HepG2 (cell line): ENCODE data around the gene NFS1. TPM values are rescaled to one million over a fixed set of nuclear protein-coding genes. Genes with fewer than 3 reads are reported as not detected.

Experiments used
- CENPT ChIP-seq: sonication (generic); formaldehyde crosslinking; IDR thresholded peaks from 2 replicates; pipeline ENCODE4 v1.8.0; 2022; ENCODE audit warnings: low read depth, mild to moderate bottlenecking, moderate library complexity, missing genetic modification reagents
- CHD4 ChIP-seq: fragments of 200-600 bp; sonication (generic); IDR thresholded peaks from 2 replicates; pipeline ENCODE4 v1.7.0; 2017; ENCODE audit warnings: mild to moderate bottlenecking, low read length, borderline replicate concordance
- EED ChIP-seq: sonication (generic); formaldehyde crosslinking; IDR thresholded peaks from 2 replicates; pipeline ENCODE4 v1.5.0; 2020; ENCODE audit warnings: mild to moderate bottlenecking, missing genetic modification reagents
- FOSL1 ChIP-seq: sonication (generic); formaldehyde crosslinking; IDR thresholded peaks from 2 replicates; pipeline ENCODE4 v1.9.0; 2021; ENCODE audit warnings: missing genetic modification reagents, borderline replicate concordance
- IRX3 ChIP-seq: sonication (generic); formaldehyde crosslinking; IDR thresholded peaks from 2 replicates; pipeline ENCODE4 v1.8.1; 2023; ENCODE audit warnings: mild to moderate bottlenecking, low read depth, missing genetic modification reagents, borderline replicate concordance
- MLLT10 ChIP-seq: sonication (generic); formaldehyde crosslinking; IDR thresholded peaks from 2 replicates; pipeline ENCODE4 v1.4.0; 2020; ENCODE audit warnings: missing genetic modification reagents
- POGZ ChIP-seq: sonication (generic); formaldehyde crosslinking; IDR thresholded peaks from 2 replicates; pipeline ENCODE4 v1.4.0; 2020; ENCODE audit warnings: mild to moderate bottlenecking, missing genetic modification reagents
- SAFB2 ChIP-seq: sonication (generic); formaldehyde crosslinking; IDR thresholded peaks from 2 replicates; pipeline ENCODE4 v1.5.1; 2020; ENCODE audit warnings: missing genetic modification reagents, low read depth, mild to moderate bottlenecking, borderline replicate concordance
- THYN1 ChIP-seq: sonication (generic); formaldehyde crosslinking; IDR thresholded peaks from 2 replicates; pipeline ENCODE4 v1.8.1; 2023; ENCODE audit warnings: low read depth, mild to moderate bottlenecking, moderate library complexity, missing genetic modification reagents, borderline replicate concordance
- ZFP36 ChIP-seq: fragments of 150-350 bp; IDR thresholded peaks from 2 replicates; pipeline ENCODE4 v1.6.1; 2018; ENCODE audit warnings: borderline replicate concordance, low read length, low read depth; ENCODE audit not compliant: partially characterized antibody
- ZKSCAN1 ChIP-seq: fragments of 150-350 bp; IDR thresholded peaks from 2 replicates; pipeline ENCODE4 v1.6.1; 2014; ENCODE audit warnings: low read length
- ZNF180 ChIP-seq: sonication (generic); formaldehyde crosslinking; IDR thresholded peaks from 2 replicates; pipeline ENCODE4 v1.4.0; 2020; ENCODE audit warnings: low read depth, missing genetic modification reagents, borderline replicate concordance
- ZNF354B ChIP-seq: sonication (generic); formaldehyde crosslinking; IDR thresholded peaks from 2 replicates; pipeline ENCODE4 v1.8.0; 2022; ENCODE audit warnings: mild to moderate bottlenecking, missing genetic modification reagents
- ZNF567 ChIP-seq: sonication (generic); formaldehyde crosslinking; IDR thresholded peaks from 2 replicates; pipeline ENCODE4 v1.8.1; 2023; ENCODE audit warnings: mild to moderate bottlenecking, missing genetic modification reagents, borderline replicate concordance
- ZNF709 ChIP-seq: sonication (generic); formaldehyde crosslinking; IDR thresholded peaks from 2 replicates; pipeline ENCODE4 v1.5.0; 2020; ENCODE audit warnings: mild to moderate bottlenecking, missing genetic modification reagents
- polyA plus RNA-seq, 8 experiments: library from polyadenylated mRNA; depleted of rRNA in 3 of 8; stranded (reverse) in 7 of 8; unstranded in 1 of 8; fragments of >200 nt; fragmentation: Illumina TruSeq in 4 of 8; extraction: Trizol in 4 of 8; gene quantifications; 2 replicates each; pipeline versions ENCODE4 v1.2.1 to v1.2.3, GENCODE V29; 2011 to 2016; ENCODE audit warnings: low read depth in 4 of 8, missing spikeins in 1 of 8, mixed read lengths in 1 of 8; ENCODE audit not compliant: insufficient read depth in 1 of 8
- total RNA-seq, 5 experiments: library from RNA; depleted of rRNA; stranded (reverse); fragments of >200 nt; fragmentation: Illumina TruSeq; extraction: Trizol; gene quantifications; 2 replicates each; pipeline ENCODE4 v1.2.3, GENCODE V29; 2016; ENCODE audit warnings: low read depth in 1 of 5
- TF ChIP-seq, protein P1 (sequence below): IDR thresholded peaks from 2 replicates; pipeline ENCODE4 v1.6.1; 2016; ENCODE audit warnings: missing genetic modification reagents, missing compliant biosample characterization
- TF ChIP-seq, protein P2 (sequence below): sonication (generic); formaldehyde crosslinking; IDR thresholded peaks from 2 replicates; pipeline ENCODE4 v1.5.0; 2020; ENCODE audit warnings: mild to moderate bottlenecking, missing genetic modification reagents
- TF ChIP-seq, protein P3 (sequence below): sonication (generic); formaldehyde crosslinking; IDR thresholded peaks from 2 replicates; pipeline ENCODE4 v1.4.0; 2020; ENCODE audit warnings: mild to moderate bottlenecking, missing genetic modification reagents
- TF ChIP-seq, protein P4 (sequence below): sonication (generic); formaldehyde crosslinking; IDR thresholded peaks from 2 replicates; pipeline ENCODE4 v1.9.0; 2021; ENCODE audit warnings: missing genetic modification reagents, borderline replicate concordance

Gene NFS1
- total and polyA plus RNA-seq, 2 of the 13 experiments (the other 11 are each of a cell fraction or from before 2014, with no cell fraction given): 65.9 to 88.1 TPM

DNA sequence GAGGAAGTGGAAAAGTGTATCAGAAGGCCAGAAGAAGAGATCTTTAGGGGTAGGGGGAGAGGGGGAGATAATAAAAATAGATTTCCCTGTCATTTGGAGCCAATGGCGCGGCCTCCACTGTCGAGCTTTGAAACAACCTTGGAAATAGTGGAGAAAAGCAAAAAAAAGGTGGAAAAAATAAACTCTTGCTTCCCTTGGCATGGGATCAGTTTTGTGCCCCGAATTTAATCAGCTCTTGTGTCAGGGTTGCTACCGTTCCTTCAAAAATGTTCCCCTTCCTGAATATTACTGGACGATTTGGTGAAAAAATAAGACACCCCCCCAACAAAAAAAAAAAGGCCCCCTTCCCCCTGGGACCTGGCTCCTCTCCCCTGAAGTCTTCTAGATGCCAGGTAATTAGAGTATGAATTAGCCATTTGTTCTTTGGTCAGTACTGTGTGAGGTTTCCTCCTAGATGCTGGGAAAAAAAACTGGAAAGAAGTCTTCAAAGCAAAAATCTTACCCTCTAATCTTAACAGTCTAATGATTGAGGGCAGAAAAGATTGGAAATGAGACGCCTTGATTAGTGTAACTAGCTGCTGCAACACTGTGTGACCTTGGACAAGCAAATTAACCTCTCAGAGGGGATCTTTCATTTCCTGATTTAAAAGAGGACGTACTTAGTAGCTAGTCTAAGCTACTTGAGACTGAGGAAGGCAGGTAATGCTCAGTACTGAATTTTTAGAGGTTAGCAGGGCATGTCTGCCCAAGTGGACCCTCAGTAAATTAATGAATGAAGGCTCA, 43.8 kb upstream of the NFS1 start (continued):
- TF ChIP-seq, protein P1, sequence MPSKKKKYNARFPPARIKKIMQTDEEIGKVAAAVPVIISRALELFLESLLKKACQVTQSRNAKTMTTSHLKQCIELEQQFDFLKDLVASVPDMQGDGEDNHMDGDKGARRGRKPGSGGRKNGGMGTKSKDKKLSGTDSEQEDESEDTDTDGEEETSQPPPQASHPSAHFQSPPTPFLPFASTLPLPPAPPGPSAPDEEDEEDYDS: peak; percentile 37; the same call in 1 of the 2 replicates
- TF ChIP-seq MLLT10 (CRISPR knock-in tag) (no peak), CENPT (CRISPR knock-in tag) (no peak), FOSL1 (CRISPR knock-in tag) (no peak), CHD4 (peak; percentile 32; the same call in 1 of the 2 replicates), POGZ (CRISPR knock-in tag) (no peak), ZNF180 (CRISPR knock-in tag) (no peak), THYN1 (CRISPR knock-in tag) (0 out of 2 replicates have a peak, but pooled peaks have one; percentile 7), EED (CRISPR knock-in tag) (no peak), SAFB2 (CRISPR knock-in tag) (no peak), ZKSCAN1 (no peak), ZFP36 (no peak), ZNF354B (CRISPR knock-in tag) (peak; percentile 13; the same call in 1 of the 2 replicates), ZNF567 (CRISPR knock-in tag) (peak; percentile 34; the same call in 1 of the 2 replicates), IRX3 (CRISPR knock-in tag) (0 out of 2 replicates have a peak, but pooled peaks have one; percentile 4), ZNF709 (no peak)
- TF ChIP-seq, protein P2, sequence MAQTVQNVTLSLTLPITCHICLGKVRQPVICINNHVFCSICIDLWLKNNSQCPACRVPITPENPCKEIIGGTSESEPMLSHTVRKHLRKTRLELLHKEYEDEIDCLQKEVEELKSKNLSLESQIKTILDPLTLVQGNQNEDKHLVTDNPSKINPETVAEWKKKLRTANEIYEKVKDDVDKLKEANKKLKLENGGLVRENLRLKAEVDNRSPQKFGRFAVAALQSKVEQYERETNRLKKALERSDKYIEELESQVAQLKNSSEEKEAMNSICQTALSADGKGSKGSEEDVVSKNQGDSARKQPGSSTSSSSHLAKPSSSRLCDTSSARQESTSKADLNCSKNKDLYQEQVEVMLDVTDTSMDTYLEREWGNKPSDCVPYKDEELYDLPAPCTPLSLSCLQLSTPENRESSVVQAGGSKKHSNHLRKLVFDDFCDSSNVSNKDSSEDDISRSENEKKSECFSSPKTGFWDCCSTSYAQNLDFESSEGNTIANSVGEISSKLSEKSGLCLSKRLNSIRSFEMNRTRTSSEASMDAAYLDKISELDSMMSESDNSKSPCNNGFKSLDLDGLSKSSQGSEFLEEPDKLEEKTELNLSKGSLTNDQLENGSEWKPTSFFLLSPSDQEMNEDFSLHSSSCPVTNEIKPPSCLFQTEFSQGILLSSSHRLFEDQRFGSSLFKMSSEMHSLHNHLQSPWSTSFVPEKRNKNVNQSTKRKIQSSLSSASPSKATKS (CRISPR knock-in tag): peak; percentile 23; the same call in 1 of the 2 replicates
- TF ChIP-seq, protein P3, sequence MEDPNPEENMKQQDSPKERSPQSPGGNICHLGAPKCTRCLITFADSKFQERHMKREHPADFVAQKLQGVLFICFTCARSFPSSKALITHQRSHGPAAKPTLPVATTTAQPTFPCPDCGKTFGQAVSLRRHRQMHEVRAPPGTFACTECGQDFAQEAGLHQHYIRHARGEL (CRISPR knock-in tag): no peak
- TF ChIP-seq, protein P4, sequence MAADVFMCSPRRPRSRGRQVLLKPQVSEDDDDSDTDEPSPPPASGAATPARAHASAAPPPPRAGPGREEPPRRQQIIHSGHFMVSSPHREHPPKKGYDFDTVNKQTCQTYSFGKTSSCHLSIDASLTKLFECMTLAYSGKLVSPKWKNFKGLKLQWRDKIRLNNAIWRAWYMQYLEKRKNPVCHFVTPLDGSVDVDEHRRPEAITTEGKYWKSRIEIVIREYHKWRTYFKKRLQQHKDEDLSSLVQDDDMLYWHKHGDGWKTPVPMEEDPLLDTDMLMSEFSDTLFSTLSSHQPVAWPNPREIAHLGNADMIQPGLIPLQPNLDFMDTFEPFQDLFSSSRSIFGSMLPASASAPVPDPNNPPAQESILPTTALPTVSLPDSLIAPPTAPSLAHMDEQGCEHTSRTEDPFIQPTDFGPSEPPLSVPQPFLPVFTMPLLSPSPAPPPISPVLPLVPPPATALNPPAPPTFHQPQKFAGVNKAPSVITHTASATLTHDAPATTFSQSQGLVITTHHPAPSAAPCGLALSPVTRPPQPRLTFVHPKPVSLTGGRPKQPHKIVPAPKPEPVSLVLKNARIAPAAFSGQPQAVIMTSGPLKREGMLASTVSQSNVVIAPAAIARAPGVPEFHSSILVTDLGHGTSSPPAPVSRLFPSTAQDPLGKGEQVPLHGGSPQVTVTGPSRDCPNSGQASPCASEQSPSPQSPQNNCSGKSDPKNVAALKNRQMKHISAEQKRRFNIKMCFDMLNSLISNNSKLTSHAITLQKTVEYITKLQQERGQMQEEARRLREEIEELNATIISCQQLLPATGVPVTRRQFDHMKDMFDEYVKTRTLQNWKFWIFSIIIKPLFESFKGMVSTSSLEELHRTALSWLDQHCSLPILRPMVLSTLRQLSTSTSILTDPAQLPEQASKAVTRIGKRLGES (CRISPR knock-in tag): peak; percentile 67; the same call in 1 of the 2 replicates
